SU-DHL-6 (cell line): Measurements from ENCODE around the gene OR11H6.

Experiments
- CTCF ChIP-seq: fragments of 200-600 bp; sonication (generic); IDR thresholded peaks from one replicate; pipeline ENCODE4 v1.5.1; 2017; ENCODE audit warnings: antibody characterized with exemption, mild to moderate bottlenecking, low read length, moderate library complexity; ENCODE audit not compliant: insufficient read depth, poor library complexity, severe bottlenecking
- EZH2phosphoT487 ChIP-seq: fragments of 200-600 bp; sonication (generic), shearing (Covaris generic); conservative IDR thresholded peaks from 2 replicates; pipeline ENCODE4 v1.6.1; 2018; ENCODE audit warnings: mild to moderate bottlenecking, antibody characterized with exemption, low read length, moderate library complexity, mixed read lengths

DNA sequence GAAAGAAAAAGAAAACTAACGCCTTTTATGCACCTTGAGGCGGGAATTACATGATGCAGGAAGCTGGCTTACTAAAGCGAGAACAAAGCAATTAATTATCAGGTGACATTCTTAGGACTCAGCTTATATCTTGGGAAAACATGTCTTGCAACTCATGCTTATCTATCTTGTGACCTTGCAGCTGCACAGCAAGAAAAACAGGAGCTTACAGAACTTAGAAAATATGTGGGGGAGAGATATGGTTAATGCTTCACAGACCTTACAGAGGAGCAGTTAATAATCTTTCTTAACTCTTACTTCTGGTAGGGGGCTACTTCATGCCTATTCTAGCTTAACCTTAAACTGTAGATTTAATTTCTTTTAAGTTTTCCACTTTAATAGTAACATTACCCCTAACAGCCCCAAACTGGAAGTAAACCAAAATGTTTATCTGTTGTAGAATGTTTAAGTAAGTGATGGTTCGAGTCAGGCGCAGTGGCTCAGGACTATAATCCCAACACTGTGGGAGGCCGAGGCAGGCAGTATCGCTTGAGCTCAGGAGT, 46.0 kb upstream of the OR11H6 start:
- TF ChIP-seq CTCF, result no peak
- TF ChIP-seq EZH2phosphoT487, result no peak
